Measurements from ENCODE around the gene MB. TPM values are rescaled to one million over a fixed set of nuclear protein-coding genes. Genes with fewer than 3 reads are reported as not detected.

Gene MB
- total RNA-seq, 1 donor from 2014 or later: 7.7 TPM

DNA sequence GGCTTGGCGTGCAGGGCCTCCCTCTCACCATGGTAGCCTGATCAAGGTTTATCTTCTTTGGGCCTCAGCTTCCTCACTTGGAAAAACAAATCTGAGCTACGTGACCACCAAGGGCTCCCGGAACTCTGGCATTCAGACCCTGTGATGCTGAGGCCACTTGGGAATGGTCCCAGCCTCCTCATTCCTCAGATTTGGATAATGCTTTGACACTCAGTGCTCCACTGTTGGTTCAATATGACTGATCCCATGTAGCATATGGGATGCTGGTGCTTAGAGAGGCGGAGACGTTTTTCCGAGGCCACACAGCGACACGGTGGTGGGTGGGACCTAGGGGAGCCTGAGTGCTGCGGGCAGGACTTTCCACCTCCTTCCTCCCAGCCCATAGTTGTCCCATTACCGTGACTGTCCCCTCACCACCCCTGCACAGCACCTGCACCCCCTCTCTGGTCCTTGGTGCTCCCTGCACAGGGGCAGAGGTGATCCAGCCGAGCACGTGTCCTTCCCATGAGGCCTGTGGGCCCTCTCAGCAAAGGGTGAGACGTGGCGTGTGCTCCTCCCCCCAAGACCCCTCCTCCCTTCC, 23.1 kb downstream of the MB start:
- ATAC-seq: no peak

DNA sequence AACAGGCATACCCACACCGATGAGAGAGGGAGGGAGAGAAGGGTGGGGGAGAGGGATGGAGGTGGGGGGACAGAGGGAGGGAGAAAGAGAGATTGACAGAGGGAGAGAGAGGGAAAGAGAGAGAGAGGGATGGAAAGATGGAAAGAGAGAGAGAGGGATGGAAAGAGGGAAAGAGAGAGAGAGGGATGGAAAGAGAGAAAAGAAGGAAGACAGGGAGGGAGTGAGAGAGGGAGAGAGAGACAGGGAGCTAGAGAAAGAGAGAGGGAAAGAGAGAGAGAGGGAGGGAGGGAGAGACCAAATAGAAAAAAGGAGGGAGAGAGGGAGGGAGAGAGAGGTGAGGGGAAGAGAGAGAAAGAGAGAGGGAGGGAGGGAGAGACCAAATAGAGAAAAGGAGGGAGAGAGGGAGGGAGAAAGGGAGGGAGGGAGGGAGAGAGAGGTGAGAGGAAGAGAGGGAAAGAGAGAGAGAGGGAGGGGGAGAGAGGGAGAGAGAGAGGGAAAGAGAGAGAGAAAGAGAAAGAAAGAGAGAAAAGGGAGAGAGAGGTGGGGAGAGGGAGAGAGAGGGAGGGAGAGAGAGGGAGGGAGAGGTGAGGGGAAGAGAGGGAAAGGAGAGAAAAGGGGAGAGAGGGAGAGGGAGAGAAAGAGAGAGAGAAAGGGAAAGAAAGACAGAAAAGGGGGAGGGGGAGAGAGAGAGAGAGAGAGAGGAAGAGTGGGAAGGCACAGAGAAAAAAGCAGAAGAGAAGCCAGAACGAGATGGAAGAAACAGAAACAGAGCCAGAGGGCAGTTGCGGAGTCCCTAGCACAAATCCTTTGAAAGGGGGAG, 23.8 kb downstream of the MB start:
- ATAC-seq: no peak

DNA sequence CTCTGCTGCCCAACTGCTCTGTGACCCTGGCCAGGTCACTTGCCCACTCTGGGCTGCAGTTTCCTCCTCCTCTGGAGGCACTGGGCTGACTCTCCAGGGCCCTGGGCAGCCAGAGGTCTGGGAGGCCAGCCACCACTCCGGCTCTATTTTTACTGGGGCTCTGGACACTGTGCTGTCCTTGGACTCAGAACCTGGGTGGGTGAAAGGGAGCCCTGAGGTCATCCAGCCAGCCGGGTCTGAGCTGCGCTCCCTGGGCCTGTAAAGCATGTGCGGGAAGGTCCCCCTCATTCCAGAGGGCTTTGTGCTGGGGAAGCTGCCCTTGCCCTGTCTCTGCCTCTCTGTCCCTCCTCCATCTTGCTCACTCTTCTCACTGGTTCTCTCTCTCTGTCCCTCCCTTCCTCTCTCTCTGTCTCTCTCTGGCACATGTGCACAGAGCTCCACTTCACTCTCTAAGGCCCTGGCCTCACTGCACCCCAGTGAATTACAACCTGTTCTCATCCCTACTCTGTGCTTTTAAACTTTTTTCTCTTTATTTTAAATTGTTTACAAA, 24.6 kb downstream of the MB start:
- peak; percentile 2 for ATAC-seq

GRCh38 chr22:35591714-35592417, 25.3 kb downstream of the MB start:
- ATAC-seq: peak; percentile 55

DNA sequence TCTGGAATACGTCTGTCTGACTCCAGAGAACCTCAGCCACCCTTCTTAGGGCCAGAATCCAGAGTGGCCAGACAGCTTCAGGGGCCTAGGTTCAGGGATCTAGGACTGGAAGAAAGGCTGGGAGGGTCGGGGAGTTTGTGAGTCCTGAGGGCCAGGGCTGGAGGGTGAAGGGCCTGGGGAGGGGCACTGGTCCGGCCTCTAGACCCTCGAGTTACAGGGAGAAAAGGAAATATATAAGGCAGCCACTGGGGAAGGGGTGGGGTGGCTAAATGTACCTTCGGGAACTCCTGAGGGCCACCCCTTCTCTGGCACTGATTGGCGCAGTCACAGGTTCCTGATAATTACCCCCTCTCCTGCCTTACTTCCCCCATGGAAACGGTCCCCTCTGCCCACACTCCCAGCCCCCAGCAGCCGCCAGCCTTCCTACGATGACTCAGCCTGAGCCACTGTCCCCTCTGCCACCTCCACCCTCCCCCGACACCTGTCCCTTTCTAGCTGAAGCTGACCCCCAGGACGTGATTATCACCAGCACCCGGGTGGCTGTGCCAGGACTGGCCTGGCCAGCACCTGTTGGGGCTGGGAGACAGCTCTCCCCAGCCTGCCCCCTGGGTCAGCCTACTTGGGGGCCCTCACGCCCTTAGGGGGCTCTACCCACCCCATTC, 26.4 kb downstream of the MB start:
- ATAC-seq: no peak

GRCh38 chr22:35589756-35590093, 27.4 kb downstream of the MB start:
- ATAC-seq: no peak

DNA sequence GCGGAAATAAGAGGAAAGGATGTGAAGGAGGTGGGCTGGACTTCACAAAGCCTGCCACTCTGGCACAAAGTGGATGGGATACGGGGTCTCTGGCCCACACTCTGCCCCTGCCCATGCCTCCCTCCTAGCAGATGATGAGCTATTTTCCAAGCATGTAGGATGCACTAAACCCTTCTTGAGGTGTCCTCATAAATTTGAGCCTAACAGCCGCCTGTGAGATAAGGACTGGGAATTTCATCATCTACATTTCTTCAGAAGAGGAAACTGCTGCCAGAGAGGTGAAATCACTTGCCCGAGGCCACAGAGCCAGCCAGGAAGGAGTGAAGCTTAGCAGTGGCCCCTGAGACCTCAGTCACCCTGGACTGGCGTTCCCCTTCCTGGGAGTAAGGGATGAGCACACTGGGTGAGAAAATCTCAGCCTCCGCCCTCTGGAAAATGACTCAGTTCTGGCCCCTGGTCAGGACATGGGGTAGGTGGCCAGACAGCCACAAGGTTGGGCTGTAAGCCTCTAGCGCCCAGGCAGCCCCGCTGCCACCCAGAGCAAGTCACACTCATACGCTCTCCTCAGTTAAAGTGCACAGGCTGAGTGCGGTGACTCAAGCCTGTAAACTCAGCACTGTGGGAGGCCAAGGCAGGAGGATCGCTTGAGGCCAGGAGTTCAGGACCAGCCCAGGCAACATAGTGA, 27.9 kb downstream of the MB start:
- ATAC-seq: peak; percentile 71

- ATAC-seq: no peak
These were observed 29.2 kb downstream of the MB start for GRCh38 chr22:35587896-35588295.

DNA sequence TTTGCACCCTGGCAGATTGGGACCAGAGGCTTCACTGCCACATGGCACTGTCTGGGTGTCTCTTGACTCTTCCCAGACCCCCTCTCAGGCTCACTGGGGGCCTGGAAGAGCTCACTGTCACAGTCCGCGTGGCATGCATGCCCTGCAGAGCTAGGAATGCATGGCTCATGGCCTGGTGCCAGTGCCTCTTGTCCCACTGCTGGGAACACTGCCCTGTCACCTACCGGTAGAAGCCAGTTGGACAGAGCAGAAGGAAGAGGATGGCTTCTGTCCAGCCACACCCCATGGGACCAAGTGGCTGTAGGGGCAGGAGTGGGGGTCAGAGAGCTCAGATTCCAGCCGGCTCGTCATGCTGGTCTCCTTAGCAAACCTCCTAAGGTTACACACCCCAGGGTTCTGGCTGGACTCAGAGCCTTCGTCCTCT, 29.7 kb downstream of the MB start:
- no peak for ATAC-seq

DNA sequence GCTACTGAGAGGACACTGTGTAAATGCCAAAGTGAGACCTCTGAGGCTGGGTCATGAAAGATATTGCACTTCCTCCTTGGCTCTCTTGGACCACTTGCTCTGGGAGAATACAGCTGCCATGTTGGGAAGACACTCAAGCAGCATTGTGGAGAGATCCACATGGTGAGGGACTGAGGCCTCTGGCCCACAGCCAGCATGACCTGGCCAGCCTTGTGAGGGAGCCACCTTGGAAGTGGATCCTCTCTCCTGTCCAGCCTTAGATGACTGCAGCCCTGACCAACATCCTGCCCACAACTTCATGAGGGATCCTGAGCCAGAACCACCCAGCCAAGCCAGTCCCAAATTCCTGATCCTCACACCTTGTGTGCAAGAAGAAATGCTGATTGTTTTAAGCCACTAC, 30.4 kb downstream of the MB start:
- no peak for ATAC-seq

DNA sequence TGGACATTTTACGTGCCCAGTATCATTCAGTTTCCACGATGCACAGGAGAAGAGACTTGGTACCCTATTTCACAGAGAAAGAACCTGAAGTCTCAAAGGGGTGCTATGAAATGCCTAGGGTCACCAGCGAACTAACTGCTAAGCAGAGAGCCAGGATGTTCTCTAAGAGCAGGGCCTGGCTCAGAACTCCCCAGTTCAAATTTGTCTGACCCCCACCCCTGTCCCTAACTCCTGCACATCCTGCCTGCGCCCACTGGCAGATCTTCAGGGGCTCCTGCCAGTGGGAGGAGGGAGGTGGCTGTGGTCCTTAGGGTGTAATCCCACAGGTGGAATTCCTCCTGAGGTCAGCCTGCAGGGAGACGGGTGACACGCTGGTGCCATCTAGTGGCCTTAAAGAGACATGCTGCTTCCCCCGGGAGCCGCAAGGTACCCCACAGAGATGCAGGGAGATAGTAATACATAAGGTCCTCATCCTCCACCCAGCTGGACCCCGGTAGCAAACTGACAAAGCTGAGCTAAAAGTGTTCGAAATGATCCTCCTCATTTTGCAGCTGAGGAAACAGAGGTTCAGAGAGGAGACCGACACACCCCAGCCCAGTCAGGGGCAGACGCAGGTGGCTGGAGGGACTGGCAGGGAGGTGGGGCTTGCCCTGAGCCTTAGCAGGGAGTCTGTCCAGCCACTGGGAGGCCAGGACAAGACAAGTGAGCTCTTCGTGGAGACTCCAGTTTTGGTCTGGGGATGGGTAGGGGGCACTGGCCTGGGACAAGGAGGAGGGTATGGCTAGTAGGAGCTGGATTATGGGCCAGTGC, 34.1 kb downstream of the MB start:
- peak; percentile 61 for ATAC-seq

DNA sequence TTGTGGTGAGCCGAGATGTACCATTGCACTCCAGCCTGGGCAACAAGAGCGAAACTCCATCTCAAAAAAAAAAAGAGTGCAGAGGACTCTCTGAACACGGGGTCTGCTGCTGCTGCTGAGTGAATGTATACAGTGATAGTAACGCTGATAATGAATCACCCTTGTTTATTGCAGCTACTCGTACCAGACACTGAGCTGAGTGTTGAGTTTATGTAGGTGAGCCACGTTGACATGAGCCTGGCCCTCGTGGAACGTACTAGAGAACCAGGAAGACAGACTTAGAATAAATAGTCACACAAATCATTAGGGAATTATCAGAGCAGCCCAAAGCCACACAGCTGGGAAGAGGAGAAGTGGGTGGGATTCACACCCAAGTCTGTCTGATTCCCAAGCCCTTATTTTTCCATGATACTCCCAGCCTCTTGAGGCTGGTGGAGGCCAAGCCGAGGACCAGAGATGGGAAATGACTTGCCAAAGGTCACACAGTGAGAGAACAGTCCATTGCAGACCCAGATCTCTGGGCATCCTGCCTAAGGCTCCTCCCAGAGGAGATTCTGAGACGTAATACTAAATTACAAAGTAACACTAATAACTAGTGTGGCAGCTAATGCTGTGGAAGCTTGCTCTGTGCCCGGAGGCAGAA, 34.8 kb downstream of the MB start:
- no peak for ATAC-seq

- ATAC-seq: no peak
These were observed 36.1 kb downstream of the MB start for GRCh38 chr22:35581023-35581413.

- no peak for ATAC-seq
These were observed 36.6 kb downstream of the MB start for GRCh38 chr22:35580351-35581022.

- ATAC-seq: peak; percentile 47
These were observed 38.1 kb downstream of the MB start for GRCh38 chr22:35578836-35579575.

DNA sequence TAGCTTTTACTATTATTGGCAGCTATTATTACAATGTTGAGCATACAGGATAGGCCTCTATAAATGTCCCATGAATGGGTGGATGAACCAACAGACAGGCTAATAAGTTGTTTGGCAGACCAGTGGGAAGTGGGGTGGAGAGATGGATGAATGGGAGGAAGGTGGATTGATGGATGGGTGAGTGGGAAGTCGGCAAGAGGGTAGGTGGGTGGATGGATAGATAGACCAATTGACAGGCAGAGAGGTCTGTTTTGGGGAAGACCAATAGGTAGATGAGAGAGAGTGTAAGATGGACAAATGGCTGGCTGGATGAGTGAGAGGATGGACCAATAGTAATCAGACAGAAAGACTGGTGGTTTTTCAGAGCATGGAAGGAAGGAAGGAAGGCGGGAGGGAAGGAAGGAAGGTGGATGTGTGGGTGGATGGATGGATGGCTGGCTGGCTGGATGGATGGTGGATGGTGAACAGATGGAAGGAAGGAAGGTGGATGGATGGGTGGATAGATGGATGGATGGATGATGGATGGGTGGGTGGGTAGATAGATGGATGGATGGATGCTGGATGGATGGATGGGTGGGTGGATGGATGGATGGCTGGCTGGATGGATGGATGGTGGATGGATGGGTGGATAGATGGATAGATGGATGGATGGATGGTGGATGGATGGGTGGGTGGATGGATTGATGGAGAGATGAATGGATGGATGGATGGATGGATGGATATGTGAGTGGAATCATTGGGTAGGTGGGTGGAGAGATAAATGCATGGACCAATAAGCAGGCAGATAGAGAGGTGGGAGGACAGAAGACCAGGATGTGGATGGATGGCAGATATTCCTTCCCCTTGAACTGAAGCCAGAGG, 39.1 kb downstream of the MB start:
- ATAC-seq: no peak

DNA sequence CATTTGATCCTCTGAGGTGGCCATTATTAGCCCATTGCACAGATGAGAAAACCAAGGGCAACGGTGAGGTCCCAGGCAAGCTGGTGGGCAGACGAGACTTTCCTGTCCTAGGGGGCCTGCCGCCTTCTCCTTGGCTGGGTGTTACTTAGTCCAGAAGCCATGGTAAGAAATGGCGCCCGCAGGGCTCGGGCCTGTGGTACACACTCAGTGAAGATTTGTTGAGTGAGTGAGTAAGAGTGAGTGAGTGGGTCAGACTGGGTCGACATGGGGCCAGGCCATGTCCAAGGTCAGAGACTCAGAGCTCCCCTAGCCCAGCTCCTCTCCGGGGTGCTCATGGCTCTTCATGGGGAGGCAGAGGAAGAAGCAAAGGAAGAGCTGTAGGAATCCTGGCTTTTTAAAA, 40.5 kb downstream of the MB start:
- no peak for ATAC-seq

- no peak for ATAC-seq
These were observed 41.9 kb downstream of the MB start for GRCh38 chr22:35575116-35575748.

Measured in esophagus mucosa (tissue), 1 donor.